Right lobe of liver (tissue), 4 donors: ENCODE data around the gene ARHGAP15.

ENCODE experiments used
- CTCF ChIP-seq, 4 donors: fragments of 200-600 bp in 3 of 4; fragments of 450-650 bp in 1 of 4; IDR thresholded peaks; one replicate each; pipeline versions ENCODE4 v1.5.1 to v1.8.0; 2016 to 2022; ENCODE audit warnings: antibody characterized with exemption in 4 of 4, mild to moderate bottlenecking in 2 of 4
- POLR2A ChIP-seq: fragments of 450-650 bp; IDR thresholded peaks from one replicate; pipeline ENCODE4 v1.6.1; 2017; ENCODE audit warnings: antibody characterized with exemption, mild to moderate bottlenecking
- donor health status: DM: no; HTN: no; CAD: no.
- donor health status: DM: no; HTN: no; CAD: no.
- donor health status: DM: no; HTN: yes; CAD: no.

- no peak for TF ChIP-seq CTCF (IDR thresholded peaks at IDR 0.05)
- no peak for TF ChIP-seq POLR2A
Measured at GRCh38 chr2:143582046-143582747, 453.0 kb downstream of the ARHGAP15 start.
